PC-9 (cell line): Measurements from ENCODE around the gene ZPBP2. TPM values are rescaled to one million over a fixed set of nuclear protein-coding genes. Genes with fewer than 3 reads are reported as not detected.

Source experiments
- Bru-seq: library from RNA; stranded (reverse); fragments of 400-500 nt; gene quantifications from one replicate; lab custom pipeline; 2021; lab: Mats Ljungman, UMichigan
- BruChase-seq, 2 experiments: library from RNA; stranded (reverse); fragments of 400-500 nt; gene quantifications; one replicate each; lab custom pipeline; 2021; lab: Mats Ljungman, UMichigan
- BruUV-seq: library from RNA; stranded (reverse); fragments of 400-500 nt; replicated peaks from 2 replicates; lab custom pipeline; 2021; lab: Mats Ljungman, UMichigan
- CTCF ChIA-PET: fragments of 300-600 bp; sonication (Branson Sonifier 250); formaldehyde crosslinking; loops from one replicate; lab custom pipeline; 2022; ENCODE audit warnings: antibody characterized with exemption; lab: Charles Lee
- POLR2A ChIA-PET: fragments of 300-600 bp; sonication (Branson Sonifier 250); formaldehyde crosslinking; loops from one replicate; lab custom pipeline; 2022; ENCODE audit warnings: antibody characterized with exemption; ENCODE audit not compliant: unreplicated experiment; lab: Charles Lee
- DNase-seq, 2 experiments: peaks; one replicate each; pipeline versions ENCODE4 v3.0.0 to v3.0.0-alpha.2; 2015 to 2022; ENCODE audit warnings: mixed read lengths in 1 of 2
- H2AFZ ChIP-seq: fragments of 200-600 bp; sonication (generic); 2 replicates; pipeline ENCODE4 v1.8.1; 2017; ENCODE audit warnings: antibody characterized with exemption
- H3F3A ChIP-seq: fragments of 200-600 bp; sonication (generic); 2 replicates; pipeline ENCODE4 v1.8.1; 2017; ENCODE audit warnings: antibody characterized with exemption, mild to moderate bottlenecking, low read depth; ENCODE audit not compliant: insufficient read depth
- H3K27ac ChIP-seq: fragments of 200-600 bp; sonication (generic); 2 replicates; pipeline ENCODE4 v1.6.1; 2016; ENCODE audit warnings: mixed run types
- H3K27me3 ChIP-seq: fragments of 200-600 bp; sonication (generic); 2 replicates; pipeline ENCODE4 v1.6.1; 2016; ENCODE audit warnings: low read depth, mixed run types; ENCODE audit not compliant: insufficient read depth
- H3K36me3 ChIP-seq: fragments of 200-600 bp; sonication (generic); 2 replicates; pipeline ENCODE4 v1.6.1; 2016; ENCODE audit warnings: low read depth, mixed run types
- H3K4me1 ChIP-seq: fragments of 200-600 bp; sonication (generic); replicated peaks from 2 replicates; pipeline ENCODE4 v1.6.1; 2016; ENCODE audit warnings: mixed run types; ENCODE audit not compliant: insufficient read depth
- H3K4me2 ChIP-seq: fragments of 200-600 bp; sonication (generic); 2 replicates; pipeline ENCODE4 v1.6.1; 2017; ENCODE audit warnings: mixed run types
- H3K4me3 ChIP-seq: fragments of 200-600 bp; sonication (generic); 2 replicates; pipeline ENCODE4 v1.6.1; 2016; ENCODE audit warnings: mixed run types
- H3K79me2 ChIP-seq: fragments of 200-600 bp; sonication (generic); 2 replicates; pipeline ENCODE4 v1.6.1; 2017; ENCODE audit warnings: low read depth, mixed run types
- H3K9me2 ChIP-seq: fragments of 200-600 bp; sonication (generic); 2 replicates; pipeline ENCODE4 v1.8.1; 2017; ENCODE audit warnings: mild to moderate bottlenecking; ENCODE audit not compliant: insufficient read depth
- H3K9me3 ChIP-seq: fragments of 200-600 bp; sonication (generic); 2 replicates; pipeline ENCODE4 v1.8.1; 2016; ENCODE audit warnings: low read depth; ENCODE audit not compliant: insufficient read depth
- H4K20me1 ChIP-seq: fragments of 200-600 bp; sonication (generic); 2 replicates; pipeline ENCODE4 v1.8.1; 2017; ENCODE audit not compliant: insufficient read depth
- CTCF ChIP-seq: fragments of 200-600 bp; sonication (generic); conservative IDR thresholded peaks from 2 replicates; pipeline ENCODE4 v1.6.1; 2017; ENCODE audit warnings: mixed run types, antibody characterized with exemption, mild to moderate bottlenecking, moderate library complexity
- EZH2 ChIP-seq: fragments of 200-600 bp; sonication (generic); IDR thresholded peaks from 2 replicates; pipeline ENCODE4 v1.8.0; 2017; ENCODE audit warnings: antibody characterized with exemption, low read depth
- intact Hi-C: fragments of 100-400 bp; cut with micrococcal nuclease; formaldehyde crosslinking; loops from one replicate; pipeline ENCODE4 v1.10.0; 2022; ENCODE audit not compliant: unreplicated experiment
- long read RNA-seq: library from polyadenylated mRNA; stranded (forward); transcript quantifications from one replicate; pipeline ENCODE4 v2.0.0, GENCODE V29; 2022
- total RNA-seq: library from RNA; stranded (reverse); gene quantifications from 2 replicates; pipeline ENCODE4 v1.2.3, GENCODE V29; 2021

Gene ZPBP2, protein sequence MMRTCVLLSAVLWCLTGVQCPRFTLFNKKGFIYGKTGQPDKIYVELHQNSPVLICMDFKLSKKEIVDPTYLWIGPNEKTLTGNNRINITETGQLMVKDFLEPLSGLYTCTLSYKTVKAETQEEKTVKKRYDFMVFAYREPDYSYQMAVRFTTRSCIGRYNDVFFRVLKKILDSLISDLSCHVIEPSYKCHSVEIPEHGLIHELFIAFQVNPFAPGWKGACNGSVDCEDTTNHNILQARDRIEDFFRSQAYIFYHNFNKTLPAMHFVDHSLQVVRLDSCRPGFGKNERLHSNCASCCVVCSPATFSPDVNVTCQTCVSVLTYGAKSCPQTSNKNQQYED
- not detected in 2 replicates for total RNA-seq
- not detected for Bru-seq, nascent RNA
- percentile 6 among the genes with signal in this experiment for BruChase-seq, experiment 1, labeled RNA remaining after a 2-hour chase
- BruChase-seq, experiment 2, labeled RNA remaining after a 6-hour chase = not detected
- long read RNA-seq = 0 reads

DNA sequence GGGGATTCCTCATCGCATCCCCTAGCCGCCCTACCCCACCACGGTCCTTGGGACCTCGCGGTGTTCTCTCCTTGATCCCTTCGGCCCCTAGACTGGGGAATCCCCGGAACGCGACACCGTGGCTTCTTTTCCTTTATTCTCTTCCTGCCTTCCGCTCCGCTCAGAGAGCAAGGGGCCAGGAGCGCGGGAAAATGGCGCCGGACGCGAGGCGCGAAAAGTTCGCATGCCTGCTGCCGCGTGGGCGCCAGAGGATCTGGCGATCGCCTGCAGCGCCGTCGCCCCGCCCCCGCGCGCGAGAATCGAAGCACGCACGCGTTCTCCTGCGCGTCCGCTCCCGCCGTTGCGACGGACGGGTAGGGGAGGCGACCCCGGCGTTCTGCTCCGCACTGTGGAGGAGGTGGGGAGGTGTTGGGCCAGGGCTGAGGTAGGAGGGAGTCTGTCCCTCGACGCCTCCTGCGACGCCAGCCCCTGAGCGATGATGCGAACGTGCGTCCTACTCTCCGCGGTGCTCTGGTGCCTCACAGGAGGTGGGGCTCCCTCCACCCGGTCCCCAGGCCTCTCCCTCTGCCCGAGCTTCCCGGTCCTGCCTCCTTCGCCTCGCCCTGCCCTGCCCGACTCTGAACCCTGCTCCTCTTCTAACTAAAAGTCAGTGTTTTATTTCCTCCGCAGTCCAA, at the start of gene ZPBP2:
Gene ZPBP2 (plus strand): TSS at position 323 of the 674 bp plus-strand sequence. CDS start 153 bp downstream, at position 476.
- H3K4me2 ChIP-seq = no peak within 1 kb of the TSS
- intact Hi-C loops = no loop called here
- no peak within 1 kb of the TSS for H2AFZ ChIP-seq
- no peak within 1 kb of the TSS for H3K27ac ChIP-seq
- CTCF ChIA-PET = no interaction called here
- no peaks in the 10 kb centered on the region for H3K36me3 ChIP-seq
- DNase-seq = no peak
- H4K20me1 ChIP-seq = no peaks in the 10 kb centered on the region
- H3K27me3 ChIP-seq = peaks cover 27% of the 10 kb centered on the region
- H3K9me3 ChIP-seq = no peaks in the 10 kb centered on the region
- POLR2A ChIA-PET = no interaction called here
- H3K4me1 ChIP-seq = peaks cover 4% of the 10 kb centered on the region; the same call in 1 of the 2 replicates
- H3K4me3 ChIP-seq = no peak within 1 kb of the TSS
- no TSS peak for BruUV-seq
- no peaks in the 10 kb centered on the region for H3K9me2 ChIP-seq
- no peaks in the 10 kb centered on the region for H3K79me2 ChIP-seq
- TF ChIP-seq CTCF (no peak), EZH2 (no peak)
- no peaks in the 10 kb centered on the region; the same call in 1 of the 2 replicates for H3F3A ChIP-seq

DNA sequence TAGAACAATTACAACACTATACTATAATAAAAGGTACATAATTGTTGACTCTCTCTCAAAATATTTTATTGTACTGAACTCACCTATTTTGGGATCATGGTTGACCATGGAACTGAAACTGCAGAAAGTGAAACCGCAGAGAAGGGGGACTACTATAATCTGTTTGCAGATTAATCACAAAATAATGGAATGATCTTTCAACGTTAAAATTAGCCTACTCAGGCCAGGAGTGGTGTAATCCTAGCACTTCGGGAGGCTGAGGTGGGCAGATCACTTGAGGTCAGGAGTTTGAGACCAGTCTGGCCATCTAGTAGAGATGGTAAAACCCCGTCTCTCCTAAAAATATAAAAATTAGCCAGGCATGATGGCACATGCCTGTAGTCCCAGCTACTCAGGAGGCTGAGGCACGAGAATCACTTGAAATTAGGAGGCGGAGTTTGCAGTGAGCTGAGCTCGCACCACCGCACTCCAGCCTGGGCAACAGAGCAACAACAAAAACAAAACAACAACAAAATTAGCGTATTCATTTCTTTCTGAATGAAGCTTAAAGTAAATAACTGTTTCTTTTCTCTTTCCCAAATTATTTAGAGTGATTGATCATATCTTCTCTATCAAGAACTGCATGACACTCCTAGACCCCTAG, 49.5 kb upstream of the ZPBP2 start:
- peaks cover 7% of the 10 kb centered on the region for H3K9me3 ChIP-seq
- DNase-seq = no peak
- POLR2A ChIA-PET = no interaction called here
- CTCF ChIA-PET = no interaction called here
- H3K27me3 ChIP-seq = no peaks in the 10 kb centered on the region
- no peaks in the 10 kb centered on the region for H3K4me1 ChIP-seq
- TF ChIP-seq EZH2 = no peak
- no peak for TF ChIP-seq CTCF
- H3K9me2 ChIP-seq = no peaks in the 10 kb centered on the region; the same call in 1 of the 2 replicates
- H3K4me2 ChIP-seq = no peak overlapping the region
- no peaks in the 10 kb centered on the region for H4K20me1 ChIP-seq
- intact Hi-C loops = no loop called here
- H3F3A ChIP-seq = peaks cover 4% of the 10 kb centered on the region; the same call in 1 of the 2 replicates
- BruUV-seq = no TSS peak
- H3K4me3 ChIP-seq = no peak overlapping the region
- H3K79me2 ChIP-seq = no peaks in the 10 kb centered on the region
- H2AFZ ChIP-seq = 0 out of 2 replicates have a peak overlapping the region, but pooled peaks have one; percentile 27
- no peak overlapping the region for H3K27ac ChIP-seq
- no peaks in the 10 kb centered on the region for H3K36me3 ChIP-seq

DNA sequence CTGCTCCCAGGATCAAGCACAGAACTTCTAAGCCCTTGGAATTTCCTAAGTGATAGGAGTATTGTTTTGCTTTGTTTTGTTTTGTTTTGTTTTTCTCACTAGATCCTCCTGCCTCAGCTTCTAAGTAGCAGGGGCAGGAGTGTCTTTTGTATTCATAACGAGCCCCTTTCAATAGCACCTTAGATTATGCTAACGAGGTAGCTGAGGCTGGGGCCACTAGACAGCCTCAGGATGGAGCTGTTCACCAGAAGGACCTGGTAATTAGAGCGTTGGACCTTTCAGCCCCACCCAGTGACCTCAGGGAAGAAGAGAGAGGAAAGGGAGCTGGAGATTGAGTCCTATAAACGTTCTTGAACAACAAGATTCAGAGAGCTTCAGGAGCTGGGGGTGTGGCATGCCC, 47.5 kb upstream of the ZPBP2 start:
- H3K4me3 ChIP-seq = no peak overlapping the region
- BruUV-seq = no TSS peak
- H3K9me3 ChIP-seq = peaks cover 17% of the 10 kb centered on the region
- no peaks in the 10 kb centered on the region for H3K79me2 ChIP-seq
- no peaks in the 10 kb centered on the region for H3K4me1 ChIP-seq
- no peak for DNase-seq
- no peaks in the 10 kb centered on the region for H4K20me1 ChIP-seq
- no peaks in the 10 kb centered on the region; the same call in 1 of the 2 replicates for H3K9me2 ChIP-seq
- no peak overlapping the region for H3K4me2 ChIP-seq
- no peaks in the 10 kb centered on the region for H3K27me3 ChIP-seq
- no peaks in the 10 kb centered on the region for H3K36me3 ChIP-seq
- intact Hi-C loops = no loop called here
- no peak overlapping the region for H3K27ac ChIP-seq
- TF ChIP-seq EZH2 (no peak), CTCF (no peak)
- H3F3A ChIP-seq = peaks cover 4% of the 10 kb centered on the region; the same call in 1 of the 2 replicates
- no peak overlapping the region; the same call in 1 of the 2 replicates for H2AFZ ChIP-seq
- CTCF ChIA-PET = no interaction called here
- POLR2A ChIA-PET = interaction anchor here (1.0 kb wide), 1 partner anchor 584 kb away, joined by 5 read pairs; no protein-coding TSS in a partner anchor
